ENCODE measurements around the gene STAP2. TPM values are rescaled to one million over a fixed set of nuclear protein-coding genes. Genes with fewer than 3 reads are reported as not detected.

The STAP2 gene
- total and polyA plus RNA-seq, 9 of the 15 experiments (the other 6 are each of a cell fraction or from before 2014, with no cell fraction given) = 1.2 to 9.8 (median 4.5) TPM

- TF ChIP-seq ATF2 (CRISPR knock-in tag; IDR thresholded peaks at IDR 0.05) = no peak
- TF ChIP-seq MEIS2 (IDR thresholded peaks at IDR 0.05; ENCODE audit: partially characterized antibody) = no peak
- no peak; the same call in 1 of the 2 replicates for TF ChIP-seq ZKSCAN1 (IDR thresholded peaks at IDR 0.05; ENCODE audit: low read depth, low read length)
- peak; percentile 49 for TF ChIP-seq CREM (IDR thresholded peaks at IDR 0.05; ENCODE audit: low read depth)
- TF ChIP-seq SMC3 (conservative IDR thresholded peaks at IDR 0.05; ENCODE audit: insufficient read depth, low read depth, low read length) = no peak
- no peak for TF ChIP-seq ZNF77 (CRISPR knock-in tag; IDR thresholded peaks at IDR 0.05)
- TF ChIP-seq CGGBP1 (CRISPR knock-in tag; IDR thresholded peaks at IDR 0.05) = no peak
- TF ChIP-seq OTX1 (CRISPR knock-in tag; IDR thresholded peaks at IDR 0.05) = no peak
- 0 out of 2 replicates have a peak, but pooled peaks have one; percentile 31 for TF ChIP-seq ZBTB2 (IDR thresholded peaks at IDR 0.05)
- no peak for TF ChIP-seq ZNF318 (IDR thresholded peaks at IDR 0.05; ENCODE audit: borderline replicate concordance in 1 of 2, low read depth in 1 of 2)
- no peak for TF ChIP-seq TRIM28 (IDR thresholded peaks at IDR 0.05)
- TF ChIP-seq E2F4 (CRISPR knock-in tag; IDR thresholded peaks at IDR 0.05; ENCODE audit: low read depth) = no peak
- no peak for TF ChIP-seq PHB (CRISPR knock-in tag; IDR thresholded peaks at IDR 0.05)
- TF ChIP-seq CREB1 (IDR thresholded peaks at IDR 0.05) = no peak
- 0 out of 2 replicates have a peak, but pooled peaks have one; percentile 19 for TF ChIP-seq CREB1 (CRISPR knock-in tag; IDR thresholded peaks at IDR 0.05)
Observed at GRCh38 chr19:4310247-4311121, 28.1 kb downstream of the STAP2 start (continued).
